Body of pancreas (tissue), 4 donors: Measurements from ENCODE around the gene SIRT7.

Source experiments
- POLR2A ChIP-seq, 3 donors: fragments of 450-650 bp; IDR thresholded peaks; one replicate each; pipeline ENCODE4 v1.6.1; 2016; ENCODE audit warnings: antibody characterized with exemption in 3 of 3, mild to moderate bottlenecking in 2 of 3
- TF ChIP-seq, protein P1 (sequence below), 7 experiments: fragments of 450-650 bp in 4 of 7; fragments of 200-600 bp in 3 of 7; sonication (generic) in 3 of 7; IDR thresholded peaks; one replicate each; pipeline ENCODE4 v1.5.1; 2016 to 2019; ENCODE audit warnings: antibody characterized with exemption in 7 of 7

DNA sequence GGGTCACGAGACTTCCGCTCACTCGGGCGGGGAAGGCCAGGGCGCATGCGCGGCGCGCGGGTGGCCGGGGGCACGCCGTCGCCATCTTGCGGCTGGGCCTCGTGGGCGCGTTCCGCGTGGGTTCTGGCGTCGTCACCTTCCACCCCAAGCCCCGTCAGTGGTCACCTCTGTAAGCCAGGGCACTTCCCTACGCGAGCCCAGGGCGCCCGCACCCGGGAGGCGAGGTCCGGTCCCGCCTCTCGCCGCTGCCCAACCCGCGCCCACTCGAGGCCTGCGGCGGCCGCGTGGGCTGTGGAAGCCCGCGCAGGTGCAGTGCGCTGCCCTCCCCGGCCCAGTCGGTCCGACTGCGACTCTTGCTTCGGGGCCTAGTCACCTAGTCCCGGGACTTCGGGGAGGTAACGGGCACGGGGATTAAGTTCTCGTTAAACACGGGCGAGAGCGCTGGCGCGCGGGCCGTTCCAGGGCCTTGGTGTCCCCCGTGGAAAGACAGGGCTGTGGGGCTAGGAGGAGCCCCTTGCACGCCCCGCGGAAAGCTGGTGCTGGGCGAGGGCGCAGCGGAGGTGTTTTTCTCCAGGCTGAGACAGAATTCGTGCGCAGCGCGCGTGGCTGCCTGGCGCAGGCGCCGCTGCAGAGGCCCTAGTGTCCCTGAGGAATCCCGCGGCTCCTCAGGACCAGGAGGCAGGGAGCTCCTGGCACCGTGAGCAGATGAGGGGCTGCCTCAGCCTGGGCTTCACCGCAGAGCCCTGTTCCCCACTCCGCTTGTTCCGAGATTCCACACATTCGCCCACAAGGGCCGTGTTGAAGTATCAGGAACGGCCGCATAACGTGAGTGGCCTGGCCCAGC lies 46.4 kb downstream of the SIRT7 start:
- TF ChIP-seq, protein P1, sequence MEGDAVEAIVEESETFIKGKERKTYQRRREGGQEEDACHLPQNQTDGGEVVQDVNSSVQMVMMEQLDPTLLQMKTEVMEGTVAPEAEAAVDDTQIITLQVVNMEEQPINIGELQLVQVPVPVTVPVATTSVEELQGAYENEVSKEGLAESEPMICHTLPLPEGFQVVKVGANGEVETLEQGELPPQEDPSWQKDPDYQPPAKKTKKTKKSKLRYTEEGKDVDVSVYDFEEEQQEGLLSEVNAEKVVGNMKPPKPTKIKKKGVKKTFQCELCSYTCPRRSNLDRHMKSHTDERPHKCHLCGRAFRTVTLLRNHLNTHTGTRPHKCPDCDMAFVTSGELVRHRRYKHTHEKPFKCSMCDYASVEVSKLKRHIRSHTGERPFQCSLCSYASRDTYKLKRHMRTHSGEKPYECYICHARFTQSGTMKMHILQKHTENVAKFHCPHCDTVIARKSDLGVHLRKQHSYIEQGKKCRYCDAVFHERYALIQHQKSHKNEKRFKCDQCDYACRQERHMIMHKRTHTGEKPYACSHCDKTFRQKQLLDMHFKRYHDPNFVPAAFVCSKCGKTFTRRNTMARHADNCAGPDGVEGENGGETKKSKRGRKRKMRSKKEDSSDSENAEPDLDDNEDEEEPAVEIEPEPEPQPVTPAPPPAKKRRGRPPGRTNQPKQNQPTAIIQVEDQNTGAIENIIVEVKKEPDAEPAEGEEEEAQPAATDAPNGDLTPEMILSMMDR (IDR thresholded peaks at IDR 0.05), result peak in 4 of 7 experiments; percentile 13 to 52 (median 28)
- TF ChIP-seq POLR2A (IDR thresholded peaks at IDR 0.05), result peak; percentile 81 to 92 (median 90)
